Endothelial cell of umbilical vein (primary cell): ENCODE data around the gene IKZF1. TPM values are rescaled to one million over a fixed set of nuclear protein-coding genes. Genes with fewer than 3 reads are reported as not detected.

Experiments used
- BruUV-seq: library from RNA; stranded (reverse); fragments of 400-500 nt; replicated peaks from 2 replicates; lab custom pipeline; 2021; lab: Mats Ljungman, UMichigan
- CTCF ChIA-PET: fragments of 300-600, 350-600 bp; sonication (Branson Sonifier 250); formaldehyde crosslinking; loops from one replicate; lab custom pipeline; 2021; ENCODE audit warnings: antibody characterized with exemption, inconsistent platforms; lab: Charles Lee
- POLR2A ChIA-PET: fragments of 300-600, 350-600 bp; sonication (Branson Sonifier 250); formaldehyde crosslinking; loops from one replicate; lab custom pipeline; 2021; ENCODE audit warnings: antibody characterized with exemption, inconsistent platforms; lab: Charles Lee
- DNase-seq: peaks from one replicate; pipeline ENCODE4 v3.0.0-alpha.2; 2011; ENCODE audit warnings: low read depth, low spot score
- FAIRE-seq: peaks from 2 replicates; lab custom pipeline; 2011; peaks lifted over from hg19 to GRCh38; lab: Jason Lieb, UNC
- H2AFZ ChIP-seq: 2 replicates; pipeline ENCODE4 v1.6.0; 2012; ENCODE audit warnings: low read depth, low read length, control low read depth, inconsistent platforms
- H3K27ac ChIP-seq: 2 replicates; pipeline ENCODE4 v1.5.1; 2011; ENCODE audit warnings: low read depth, mild to moderate bottlenecking, control low read depth, low read length, moderate library complexity; ENCODE audit not compliant: insufficient read depth
- H3K27me3 ChIP-seq, 2 experiments: 2 replicates each; pipeline versions ENCODE4 v1.6.0 to v1.6.1; 2011; ENCODE audit warnings: low read length in 2 of 2, mixed read lengths in 1 of 2; ENCODE audit not compliant: control insufficient read depth in 2 of 2, insufficient read depth in 2 of 2
- H3K36me3 ChIP-seq, 2 experiments: 2 replicates in 1 of 2; 3 replicates in 1 of 2; pipeline ENCODE4 v1.5.1; 2011; ENCODE audit warnings: low read length in 2 of 2, mild to moderate bottlenecking in 1 of 2, moderate library complexity in 1 of 2; ENCODE audit not compliant: control insufficient read depth in 2 of 2, insufficient read depth in 2 of 2; ENCODE audit errors: extremely low read depth in 1 of 2
- H3K4me1 ChIP-seq: 3 replicates; pipeline ENCODE4 v1.5.1; 2011; ENCODE audit warnings: mild to moderate bottlenecking, low read length; ENCODE audit not compliant: control insufficient read depth, insufficient read depth; ENCODE audit errors: extremely low read depth
- H3K4me2 ChIP-seq: 2 replicates; pipeline ENCODE4 v1.6.1; 2011; ENCODE audit warnings: low read length, control low read depth, mixed read lengths; ENCODE audit not compliant: insufficient read depth
- H3K4me3 ChIP-seq, 3 experiments: fragments of 200-600 bp in 1 of 3; sonication (generic), shearing (Covaris generic) in 1 of 3; replicated peaks in 1 of 3; 2 replicates each; pipeline ENCODE4 v1.5.1; 2011 to 2016; ENCODE audit warnings: control low read depth in 3 of 3, low read length in 3 of 3, mild to moderate bottlenecking in 2 of 3, inconsistent platforms in 1 of 3, low read depth in 1 of 3, moderate library complexity in 1 of 3; ENCODE audit not compliant: insufficient read depth in 1 of 3
- H3K79me2 ChIP-seq: 2 replicates; pipeline ENCODE4 v1.6.0; 2012; ENCODE audit warnings: low read length, inconsistent platforms; ENCODE audit not compliant: control insufficient read depth, insufficient read depth
- H3K9ac ChIP-seq: replicated peaks from 2 replicates; pipeline ENCODE3; 2011; ENCODE audit warnings: low read length, control low read depth; ENCODE audit not compliant: insufficient read depth; ENCODE audit errors: extremely low read depth
- H3K9me1 ChIP-seq: replicated peaks from 3 replicates; pipeline ENCODE4 v1.6.0; 2011; ENCODE audit warnings: mild to moderate bottlenecking, low read length; ENCODE audit not compliant: control insufficient read depth, insufficient read depth; ENCODE audit errors: extremely low read depth
- H3K9me3 ChIP-seq: replicated peaks from 2 replicates; pipeline ENCODE4 v1.5.1; 2012; ENCODE audit warnings: low read length, inconsistent platforms; ENCODE audit not compliant: control insufficient read depth, insufficient read depth
- H4K20me1 ChIP-seq: replicated peaks from 2 replicates; pipeline ENCODE3; 2011; ENCODE audit warnings: mild to moderate bottlenecking, low read length; ENCODE audit not compliant: control insufficient read depth, insufficient read depth; ENCODE audit errors: extremely low read depth
- CTCF ChIP-seq, 2 donors: IDR thresholded peaks; 1 replicate in 1 of 2; 2 replicates in 1 of 2; pipeline ENCODE4 v1.5.1; 2011; ENCODE audit warnings: low read length in 2 of 2, mild to moderate bottlenecking in 2 of 2, moderate library complexity in 2 of 2, control low read depth in 1 of 2, inconsistent platforms in 1 of 2, low read depth in 1 of 2; ENCODE audit not compliant: insufficient read depth in 1 of 2; ENCODE audit errors: extremely low read depth in 1 of 2
- EZH2 ChIP-seq: IDR thresholded peaks from 2 replicates; pipeline ENCODE4 v1.6.1; 2012; ENCODE audit warnings: borderline replicate concordance, low read depth, mild to moderate bottlenecking, moderate library complexity, low read length, inconsistent platforms; ENCODE audit not compliant: severe bottlenecking
- FOS ChIP-seq: IDR thresholded peaks from 2 replicates; pipeline ENCODE4 v1.6.1; 2011; ENCODE audit warnings: mild to moderate bottlenecking, low read length, moderate library complexity, borderline replicate concordance; ENCODE audit not compliant: insufficient read depth
- GATA2 ChIP-seq: IDR thresholded peaks from 2 replicates; pipeline ENCODE4 v1.7.0; 2011; ENCODE audit warnings: low read depth, mild to moderate bottlenecking, moderate library complexity, mixed read lengths, low read length; ENCODE audit not compliant: insufficient read length, insufficient read depth
- JUN ChIP-seq: IDR thresholded peaks from 2 replicates; pipeline ENCODE4 v1.6.1; 2011; ENCODE audit warnings: borderline replicate concordance, low read depth; ENCODE audit not compliant: insufficient read length, insufficient read depth
- MAX ChIP-seq: IDR thresholded peaks from 2 replicates; pipeline ENCODE4 v1.6.1; 2011; ENCODE audit not compliant: insufficient read depth, insufficient read length
- MYC ChIP-seq: IDR thresholded peaks from one replicate; pipeline ENCODE4 v1.6.1; 2011; ENCODE audit warnings: mild to moderate bottlenecking, low read depth, low read length
- POLR2A ChIP-seq: IDR thresholded peaks from 2 replicates; pipeline ENCODE4 v1.6.1; 2012; ENCODE audit warnings: low read depth, mild to moderate bottlenecking, control low read depth, low read length
- POLR2AphosphoS5 ChIP-seq: IDR thresholded peaks from 2 replicates; pipeline ENCODE4 v1.6.1; 2012; ENCODE audit warnings: low read depth, mild to moderate bottlenecking, control low read depth, low read length, moderate library complexity; ENCODE audit not compliant: insufficient read depth
- dilution Hi-C: fragments of 300-500 bp; cut with MboI; formaldehyde crosslinking; loops from one replicate; pipeline ENCODE4 v1.15.0; 2019; ENCODE audit warnings: low sequenced_read_pairs; ENCODE audit not compliant: extremely low pct_ligation_motif_present
- intact Hi-C: fragments of 100-400 bp; cut with micrococcal nuclease; formaldehyde crosslinking; loops from one replicate; pipeline ENCODE4 v1.10.0; 2022
- polyA plus RNA-seq, 4 experiments: library from polyadenylated mRNA; depleted of rRNA in 3 of 4; stranded (reverse) in 3 of 4; unstranded in 1 of 4; fragments of >200 nt; gene quantifications; 2 replicates each; pipeline versions ENCODE4 v1.2.1 to v1.2.3, GENCODE V29; 2011 to 2012; ENCODE audit warnings: missing spikeins in 1 of 4
- total RNA-seq: library from RNA; stranded (reverse); gene quantifications from 2 replicates; pipeline ENCODE4 v1.2.3, GENCODE V29; 2021

IKZF1 gene
- total and polyA plus RNA-seq, 2 donors (not counting 3 experiments of a cell fraction or from before 2014, with no cell fraction given) = 0.01 to 0.20 TPM

- intact Hi-C loops = no loop called here
- Histone ChIP-seq H3K4me3 (no peak overlapping the region), H3K4me2 (no peak overlapping the region), H3K27me3 (no peaks in the 10 kb centered on the region), H3K79me2 (no peaks in the 10 kb centered on the region), H3K36me3 (no peaks in the 10 kb centered on the region), H3K27ac (no peak overlapping the region), H3K9me1 (no peaks in the 10 kb centered on the region), H4K20me1 (no peaks in the 10 kb centered on the region), H3K4me1 (no peaks in the 10 kb centered on the region), H3K9ac (no peak overlapping the region), H2AFZ (no peak overlapping the region), H3K9me3 (no peaks in the 10 kb centered on the region)
- DNase-seq (no peak), FAIRE-seq (no peak)
- ChIA-PET POLR2A (no interaction called here), CTCF (interaction anchor here (0.6 kb wide), 1 partner anchor 10 kb away, joined by 3 read pairs; no protein-coding TSS in a partner anchor)
- BruUV-seq = no TSS peak
- no peak for TF ChIP-seq MAX
- TF ChIP-seq EZH2 = no peak
- no peak for TF ChIP-seq JUN
- no peak for TF ChIP-seq FOS
- no peak for TF ChIP-seq MYC
- TF ChIP-seq CTCF (IDR thresholded peaks at IDR 0.05; ENCODE audit: extremely low read depth in 1 of 2, insufficient read depth in 1 of 2, low read depth in 1 of 2, low read length in 2 of 2) = no peak
- no peak for TF ChIP-seq POLR2AphosphoS5
- no peak for TF ChIP-seq POLR2A
- no peak for TF ChIP-seq GATA2
- dilution Hi-C loops = no loop called here
These were observed 47.8 kb downstream of the IKZF1 start for GRCh38 chr7:50352282-50352681.
